HG02610 (cell line): ENCODE results near the gene ACSL1.

Experiments
- ATAC-seq: cut with Tn5 transposase; IDR thresholded peaks from one replicate; pipeline ENCODE4 v1.9.1; 2021; ENCODE audit warnings: mild to moderate bottlenecking, moderate library complexity; ENCODE audit not compliant: unreplicated experiment

The ACSL1 gene, protein sequence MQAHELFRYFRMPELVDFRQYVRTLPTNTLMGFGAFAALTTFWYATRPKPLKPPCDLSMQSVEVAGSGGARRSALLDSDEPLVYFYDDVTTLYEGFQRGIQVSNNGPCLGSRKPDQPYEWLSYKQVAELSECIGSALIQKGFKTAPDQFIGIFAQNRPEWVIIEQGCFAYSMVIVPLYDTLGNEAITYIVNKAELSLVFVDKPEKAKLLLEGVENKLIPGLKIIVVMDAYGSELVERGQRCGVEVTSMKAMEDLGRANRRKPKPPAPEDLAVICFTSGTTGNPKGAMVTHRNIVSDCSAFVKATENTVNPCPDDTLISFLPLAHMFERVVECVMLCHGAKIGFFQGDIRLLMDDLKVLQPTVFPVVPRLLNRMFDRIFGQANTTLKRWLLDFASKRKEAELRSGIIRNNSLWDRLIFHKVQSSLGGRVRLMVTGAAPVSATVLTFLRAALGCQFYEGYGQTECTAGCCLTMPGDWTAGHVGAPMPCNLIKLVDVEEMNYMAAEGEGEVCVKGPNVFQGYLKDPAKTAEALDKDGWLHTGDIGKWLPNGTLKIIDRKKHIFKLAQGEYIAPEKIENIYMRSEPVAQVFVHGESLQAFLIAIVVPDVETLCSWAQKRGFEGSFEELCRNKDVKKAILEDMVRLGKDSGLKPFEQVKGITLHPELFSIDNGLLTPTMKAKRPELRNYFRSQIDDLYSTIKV

DNA sequence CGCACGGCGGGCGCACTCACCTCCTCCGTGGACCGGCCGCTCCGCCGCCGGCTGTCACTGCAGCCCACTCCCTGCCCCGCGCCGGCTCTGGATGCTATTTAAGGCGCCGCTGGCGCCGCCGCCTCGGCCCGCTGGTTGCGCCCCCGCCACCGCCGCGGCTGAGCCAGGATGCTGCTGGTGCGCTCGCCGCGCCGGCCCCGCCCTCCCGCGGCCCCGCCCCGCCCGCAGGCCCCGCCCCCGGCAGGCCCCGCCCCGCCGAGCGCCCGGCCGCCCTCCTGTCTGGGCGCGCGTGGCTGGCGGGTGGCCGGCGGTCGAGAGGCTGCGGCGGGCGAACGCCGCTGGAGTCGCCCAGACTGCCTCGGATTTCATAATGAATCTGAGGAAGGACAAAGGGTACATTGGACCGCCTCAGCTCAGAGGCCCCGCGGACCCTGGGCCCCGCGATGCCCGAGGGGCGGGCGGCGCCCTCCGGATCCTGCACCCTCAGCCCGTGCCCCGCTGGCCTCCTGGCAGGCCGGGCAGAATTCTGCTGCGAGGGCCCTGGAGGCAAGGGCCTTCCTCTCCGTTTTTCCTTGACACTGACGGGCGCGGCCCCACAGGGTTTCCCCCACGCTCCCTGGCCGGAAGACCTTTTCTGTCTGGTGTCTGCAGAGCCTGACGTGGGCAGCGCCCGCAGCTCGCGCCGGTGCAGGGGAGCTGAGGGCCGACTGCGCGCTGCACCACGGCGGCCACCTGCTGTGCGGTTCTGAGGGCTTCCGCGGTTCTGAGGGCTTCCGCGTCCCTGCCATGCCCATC lies at the start of gene ACSL1:
Gene ACSL1, minus strand, starts transcription at position 73 of the 795 bp plus-strand sequence. CDS start 22,454 bp downstream, outside the sequence.
- peak; percentile 69 for ATAC-seq

DNA sequence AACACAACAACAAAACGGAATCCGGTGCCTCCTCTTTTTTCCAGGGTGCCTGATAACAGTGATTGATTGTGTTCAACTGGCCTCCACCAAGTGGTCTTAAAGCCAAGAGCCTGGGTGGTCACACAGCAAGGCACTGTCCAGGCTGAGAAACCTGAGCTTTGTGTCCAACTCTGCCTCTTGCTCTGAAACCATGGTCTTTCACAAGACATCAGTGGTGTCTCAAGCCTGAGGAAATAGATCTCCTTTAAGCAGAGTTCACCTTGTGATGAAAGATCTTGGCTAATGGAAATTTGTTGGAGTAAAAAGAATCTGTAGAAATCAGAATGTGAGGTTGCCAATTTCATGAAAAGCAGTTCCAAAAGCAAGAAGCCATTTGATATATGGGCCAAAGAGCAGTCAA lies 47.3 kb upstream of the ACSL1 start:
- no peak for ATAC-seq

DNA sequence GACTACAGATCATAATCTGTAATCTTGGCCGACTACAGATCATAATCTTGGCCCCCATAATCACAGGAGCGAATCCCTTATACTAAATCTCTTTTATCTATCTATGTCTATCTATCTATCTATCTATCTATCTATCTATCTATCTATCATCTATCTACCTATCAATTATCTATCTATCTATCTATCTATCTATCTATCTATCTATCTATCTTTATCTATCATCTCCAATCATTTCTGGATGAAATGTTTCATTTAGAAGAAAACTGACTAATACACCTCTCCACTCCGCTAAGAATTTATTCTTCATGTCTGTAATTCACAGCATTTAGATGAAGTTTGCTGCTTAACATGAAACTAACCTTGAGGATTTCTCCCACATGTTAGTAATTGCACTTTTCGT lies 45.0 kb upstream of the ACSL1 start:
- ATAC-seq = no peak

DNA sequence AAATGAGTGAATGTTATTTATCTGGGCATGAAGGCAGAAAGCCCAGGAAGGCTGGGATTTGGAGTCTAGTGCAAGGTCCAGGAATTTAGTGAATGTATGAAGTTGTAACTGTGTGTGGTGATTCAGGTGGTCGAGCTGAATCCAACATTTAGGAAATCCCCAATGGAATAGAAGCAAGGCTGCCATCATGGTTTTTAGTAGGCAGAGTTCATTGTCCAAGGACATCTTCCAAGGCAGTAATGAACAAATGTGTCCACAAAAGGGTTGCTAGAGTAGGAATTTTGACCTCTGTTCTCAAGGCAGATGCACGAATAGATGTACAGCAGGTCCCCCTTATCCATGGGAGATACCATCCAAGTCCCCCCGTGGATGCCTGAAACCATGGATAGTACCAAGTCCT lies 42.9 kb upstream of the ACSL1 start:
- no peak for ATAC-seq

DNA sequence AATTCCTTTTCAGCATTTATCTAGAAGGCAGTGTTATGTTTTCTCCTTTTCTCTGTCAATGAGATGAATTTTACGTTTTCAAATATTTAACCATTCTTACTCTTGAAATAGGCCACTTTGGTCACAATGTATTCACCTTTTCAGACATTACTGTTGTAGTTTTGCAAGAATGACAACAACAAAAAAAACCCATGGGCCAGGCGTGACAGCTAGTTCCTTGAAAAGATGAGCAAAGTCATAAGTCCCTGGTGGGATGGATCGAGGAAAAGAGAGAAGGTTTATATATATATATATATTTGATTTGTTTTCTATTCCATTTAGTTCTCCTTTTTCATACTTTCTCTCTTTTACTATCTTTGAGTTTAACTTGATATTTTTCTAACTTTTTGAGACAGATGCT lies 38.1 kb upstream of the ACSL1 start:
- no peak for ATAC-seq

DNA sequence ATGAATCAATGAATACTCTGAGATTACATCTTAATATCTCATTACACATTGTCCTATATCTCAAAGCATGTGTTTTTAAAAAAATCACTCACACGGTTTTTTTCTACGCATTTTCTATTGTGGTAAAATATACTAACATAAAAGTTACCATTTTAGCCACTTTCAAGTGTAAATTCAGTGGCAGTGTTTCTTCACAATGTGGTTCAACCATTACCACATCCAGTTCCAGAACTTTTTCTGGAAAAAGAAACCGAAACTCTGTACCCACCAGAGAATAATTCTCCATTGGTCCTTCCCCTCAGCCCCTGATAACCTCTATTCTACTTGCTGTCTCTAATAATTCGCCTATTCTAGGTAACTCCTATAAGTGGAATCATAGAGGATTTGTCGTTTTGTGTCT lies 35.3 kb upstream of the ACSL1 start:
- ATAC-seq = no peak

DNA sequence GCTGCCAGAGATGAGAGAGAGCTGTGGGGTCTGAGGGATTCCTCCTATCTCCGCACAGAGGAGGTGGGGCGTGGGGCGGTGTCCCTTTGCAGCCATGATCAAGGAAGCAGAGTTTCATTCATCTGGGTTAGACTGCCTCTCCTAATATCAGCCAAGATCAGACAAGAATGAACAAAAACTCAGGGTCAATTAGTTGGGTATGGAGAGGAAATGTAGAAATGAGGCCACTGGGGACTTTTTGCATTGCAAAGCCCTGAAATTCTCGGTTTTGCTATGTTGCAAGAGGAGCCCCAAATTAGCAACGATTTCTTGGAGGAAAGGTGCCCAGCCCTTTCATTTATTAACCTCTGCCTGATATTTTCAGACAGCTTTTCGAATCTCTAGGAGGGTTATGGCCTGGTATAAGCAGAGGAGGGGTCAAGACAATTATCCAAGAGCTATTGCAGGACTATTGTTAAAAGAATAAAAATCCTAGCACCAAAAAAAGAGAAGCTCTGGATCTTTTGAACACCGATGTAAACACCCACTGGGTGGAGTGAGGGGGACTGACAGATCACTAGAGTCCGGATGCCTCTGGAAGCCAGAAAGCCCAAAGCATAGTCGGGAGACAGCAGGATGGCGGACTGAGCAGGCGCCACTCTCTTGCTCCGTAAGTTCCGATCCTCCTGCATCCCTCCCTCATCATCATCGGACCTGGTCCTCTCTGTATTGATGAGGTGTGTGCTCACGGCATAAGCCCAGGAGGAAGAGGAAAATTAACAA lies 34.4 kb upstream of the ACSL1 start:
- ATAC-seq = peak; percentile 66

DNA sequence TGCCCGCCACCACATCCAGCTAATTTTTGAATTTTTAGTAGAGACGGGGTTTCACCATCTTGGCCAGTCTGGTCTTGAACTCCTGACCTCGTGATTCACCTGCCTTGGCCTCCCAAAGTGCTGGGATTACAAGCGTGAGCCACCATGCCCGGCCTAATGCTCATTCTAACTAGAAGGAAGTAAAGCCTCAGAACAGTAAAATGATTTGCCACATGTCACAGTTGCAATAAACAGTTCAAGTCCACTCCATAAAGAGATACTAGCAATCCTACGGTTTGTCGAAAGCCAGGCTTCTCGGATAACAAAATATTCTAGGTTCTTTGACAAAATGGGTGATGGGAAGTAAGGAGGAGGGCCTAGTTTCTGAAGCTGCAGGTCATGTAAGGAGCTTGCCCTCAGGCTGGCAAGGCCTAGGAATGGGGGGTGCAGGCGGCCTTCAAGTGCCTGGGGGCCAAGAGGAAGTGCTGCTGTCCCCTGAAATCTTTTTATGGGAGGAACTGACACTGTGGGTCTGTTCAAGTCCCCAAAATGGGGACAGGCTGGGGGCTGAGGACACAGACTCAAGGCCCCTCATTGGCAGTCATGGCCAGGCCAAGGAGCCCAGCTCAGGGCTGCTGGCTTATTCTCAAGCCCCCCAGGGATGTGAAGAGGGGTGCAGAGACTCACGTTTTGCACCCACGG lies 31.8 kb upstream of the ACSL1 start:
- no peak for ATAC-seq

DNA sequence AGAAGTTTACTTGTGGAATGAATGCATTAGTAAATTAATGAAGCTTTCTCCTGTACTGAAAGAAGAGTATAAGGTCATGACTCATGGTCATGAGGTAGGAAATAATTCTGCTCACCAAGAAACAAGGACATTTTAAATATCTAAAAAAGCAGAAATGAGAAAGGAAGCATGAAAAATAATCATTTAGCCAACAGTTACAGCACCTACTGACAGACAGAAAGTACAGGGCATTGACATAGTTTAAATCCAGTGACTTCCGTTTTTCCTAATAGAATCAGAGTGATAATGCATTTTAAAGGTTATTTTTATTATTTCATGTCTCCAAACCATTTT lies 30.5 kb upstream of the ACSL1 start:
- ATAC-seq = peak; percentile 26

DNA sequence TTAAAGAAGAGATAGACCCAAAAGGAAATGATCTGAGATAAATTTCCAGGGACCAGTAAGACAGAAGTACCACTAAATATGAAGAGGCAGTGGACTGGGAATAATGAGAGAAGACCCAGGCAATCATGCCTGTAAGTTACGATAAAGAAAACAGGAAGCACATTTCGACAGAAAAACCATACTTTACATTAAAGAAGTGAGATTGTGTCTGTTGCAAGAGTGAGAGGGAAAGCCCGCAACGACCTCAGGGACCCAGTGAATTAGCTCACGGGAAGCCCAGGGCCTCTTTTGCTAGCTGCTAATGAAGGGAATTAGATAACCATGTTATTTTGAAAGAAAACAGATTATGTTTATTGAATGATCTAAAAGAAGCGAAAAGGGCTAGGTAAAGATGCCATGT lies 28.9 kb upstream of the ACSL1 start:
- ATAC-seq = peak; percentile 27

DNA sequence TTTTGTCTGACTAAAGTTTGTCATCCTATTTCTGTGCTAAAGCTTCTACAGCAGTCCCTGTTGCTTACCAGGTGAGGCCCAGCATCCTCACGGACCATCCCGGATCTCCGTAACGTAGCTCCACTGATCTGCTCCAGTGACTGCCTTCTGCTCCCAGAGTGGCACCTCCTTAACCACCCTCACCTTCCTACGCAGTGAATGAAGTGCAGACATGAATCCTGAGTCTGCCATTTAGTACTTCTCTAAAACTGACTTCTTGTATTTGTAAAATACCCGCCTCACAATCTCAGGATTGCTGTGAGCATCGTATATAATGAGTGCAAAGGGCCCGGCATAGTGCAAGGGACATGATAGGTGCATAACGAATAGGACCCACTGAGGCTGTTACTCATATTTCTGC lies 27.7 kb upstream of the ACSL1 start:
- ATAC-seq = no peak

DNA sequence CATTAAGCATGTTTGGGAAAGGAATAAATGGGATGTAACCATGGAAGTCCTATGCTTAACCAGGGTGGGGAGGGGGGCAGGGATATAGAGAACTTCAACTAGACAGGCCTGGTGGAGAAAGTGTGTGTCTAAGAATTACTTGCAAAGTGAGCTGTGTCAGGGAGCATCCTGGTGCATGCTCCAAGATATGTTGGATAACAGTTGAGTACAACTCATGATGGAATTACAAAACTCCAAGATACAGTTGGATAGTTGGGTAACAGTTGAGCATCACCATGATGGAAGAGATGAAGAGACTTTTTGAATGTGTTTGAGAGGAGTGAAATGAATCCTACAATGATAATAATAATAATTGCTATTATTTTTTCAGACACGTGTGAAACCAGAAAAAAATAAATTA lies 26.1 kb upstream of the ACSL1 start:
- no peak for ATAC-seq

DNA sequence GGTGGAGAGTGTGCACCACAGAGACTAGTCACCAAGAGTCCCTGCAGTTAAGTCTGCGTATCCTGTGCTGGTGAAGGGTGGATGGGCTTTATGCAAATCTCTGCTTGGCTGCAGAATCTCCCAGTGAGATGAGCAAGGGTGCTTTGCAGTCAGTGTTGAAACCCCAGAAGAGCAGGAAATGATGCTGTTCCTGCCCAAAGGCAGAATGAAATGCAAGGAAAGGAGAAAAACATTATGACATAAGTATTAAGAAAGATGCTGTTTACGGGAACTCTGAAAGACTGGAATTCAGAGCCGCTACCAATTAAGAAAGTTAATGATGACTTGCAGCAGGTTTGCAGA lies 25.4 kb upstream of the ACSL1 start:
- peak; percentile 68 for ATAC-seq

DNA sequence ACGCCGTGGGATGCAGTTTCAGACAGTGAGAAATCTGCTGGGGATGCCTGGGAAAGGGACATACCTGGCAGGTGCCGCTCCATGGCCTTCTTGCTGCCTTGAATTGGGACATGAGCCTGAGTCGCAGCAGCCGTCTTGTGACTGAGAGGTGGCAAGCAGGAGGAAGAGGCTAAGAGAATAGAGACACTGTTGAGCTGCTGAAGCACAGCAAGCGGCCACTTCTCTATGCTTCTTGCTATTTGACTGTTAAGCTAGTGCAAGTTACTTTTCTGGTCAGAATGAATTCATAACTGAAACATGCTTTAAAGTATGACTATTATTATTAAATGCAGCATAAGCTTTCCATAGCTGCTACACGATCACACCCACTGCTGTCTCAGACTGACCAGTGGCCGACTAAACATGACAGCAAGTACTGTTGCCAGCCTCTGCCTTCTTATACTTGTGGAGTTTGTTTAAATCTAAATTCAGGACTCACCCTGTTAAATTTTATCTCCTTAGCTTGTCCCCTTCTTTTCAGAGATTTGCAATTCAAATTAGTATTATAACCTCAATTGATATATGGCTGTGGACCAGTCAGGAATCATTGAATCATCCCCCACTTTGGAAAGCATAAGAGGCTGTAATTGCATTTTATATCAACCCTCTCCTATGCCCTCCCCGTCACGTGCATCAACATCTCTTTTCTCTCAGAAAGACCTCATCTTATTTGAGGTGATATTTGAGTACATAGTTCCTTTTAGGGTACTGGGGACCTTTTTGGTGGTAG lies 24.8 kb upstream of the ACSL1 start:
- peak; percentile 54 for ATAC-seq

DNA sequence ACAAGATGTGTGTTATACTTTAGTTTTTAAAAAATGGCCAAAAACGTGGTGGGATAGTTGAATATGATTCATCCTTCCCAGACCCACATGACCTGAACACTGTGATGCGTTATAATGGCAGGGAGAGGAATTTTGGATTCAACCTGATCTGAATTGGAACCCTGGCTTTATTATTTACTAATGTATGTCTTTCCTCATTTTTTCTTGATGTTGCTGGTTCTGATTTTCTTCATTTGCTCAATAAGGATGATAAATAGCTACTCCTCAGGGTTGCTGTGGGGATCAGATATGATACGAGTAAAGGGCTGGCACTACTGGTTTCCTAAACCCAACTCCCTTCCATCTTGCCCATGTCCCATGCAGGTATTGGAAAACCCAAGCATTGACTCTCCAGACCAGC lies 24.2 kb upstream of the ACSL1 start:
- no peak for ATAC-seq

DNA sequence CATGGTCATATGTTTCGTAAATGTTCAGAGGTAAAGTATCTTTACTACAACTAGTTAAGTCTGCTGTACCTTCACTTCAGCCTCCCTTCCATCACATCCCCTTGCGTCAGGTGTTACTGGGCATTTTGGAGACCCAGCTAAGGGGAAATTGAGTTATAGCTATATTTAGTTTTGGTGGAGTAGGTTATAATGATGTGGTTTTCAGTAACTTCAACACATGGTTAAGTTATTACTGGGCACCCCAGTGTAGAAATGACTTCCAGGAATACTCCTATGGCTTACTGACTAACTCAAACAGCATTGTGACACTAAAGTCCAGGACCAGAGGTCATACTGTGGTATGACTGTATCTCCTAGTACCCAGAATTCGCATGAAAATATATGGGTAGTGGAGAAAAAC lies 23.4 kb upstream of the ACSL1 start:
- ATAC-seq = peak; percentile 43

DNA sequence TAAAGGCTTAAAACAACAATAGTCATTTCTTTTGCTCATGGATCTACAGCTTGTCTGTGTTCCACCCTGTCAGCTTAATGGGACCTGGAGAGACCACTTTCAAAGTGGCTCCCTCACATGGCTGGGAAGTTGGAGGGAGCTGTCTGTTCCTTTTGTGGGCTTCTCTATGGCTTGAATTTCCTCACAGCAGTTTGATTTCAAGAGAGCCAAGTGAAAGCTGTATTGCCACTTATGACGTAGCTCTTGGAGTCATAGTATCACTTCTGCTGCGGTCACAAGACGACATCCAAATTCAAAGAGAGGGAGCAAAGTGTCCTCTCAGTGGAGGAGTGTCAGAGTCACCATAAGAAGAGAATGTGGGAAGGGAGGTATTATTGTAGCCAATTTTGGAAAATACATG lies 22.7 kb upstream of the ACSL1 start:
- ATAC-seq = peak; percentile 26

DNA sequence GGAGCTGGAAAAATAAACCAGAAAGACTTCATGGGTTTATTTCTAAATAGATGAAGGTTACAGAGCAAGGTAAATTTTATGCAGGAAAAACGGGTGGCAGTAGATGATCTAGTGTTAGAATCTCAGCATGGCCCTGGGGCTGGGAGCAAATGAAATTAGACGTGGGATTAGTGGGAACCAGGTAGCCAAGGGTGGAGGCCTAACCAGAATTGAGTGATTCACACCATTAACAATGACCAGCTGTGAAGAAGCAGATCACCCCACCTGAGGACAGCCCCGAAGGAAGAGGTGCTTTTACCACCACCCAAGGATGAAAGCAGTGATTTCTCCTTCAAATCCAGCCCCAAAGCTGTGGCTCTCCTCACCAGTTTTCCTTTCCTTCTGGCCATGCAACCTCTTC lies 20.8 kb upstream of the ACSL1 start:
- no peak for ATAC-seq

DNA sequence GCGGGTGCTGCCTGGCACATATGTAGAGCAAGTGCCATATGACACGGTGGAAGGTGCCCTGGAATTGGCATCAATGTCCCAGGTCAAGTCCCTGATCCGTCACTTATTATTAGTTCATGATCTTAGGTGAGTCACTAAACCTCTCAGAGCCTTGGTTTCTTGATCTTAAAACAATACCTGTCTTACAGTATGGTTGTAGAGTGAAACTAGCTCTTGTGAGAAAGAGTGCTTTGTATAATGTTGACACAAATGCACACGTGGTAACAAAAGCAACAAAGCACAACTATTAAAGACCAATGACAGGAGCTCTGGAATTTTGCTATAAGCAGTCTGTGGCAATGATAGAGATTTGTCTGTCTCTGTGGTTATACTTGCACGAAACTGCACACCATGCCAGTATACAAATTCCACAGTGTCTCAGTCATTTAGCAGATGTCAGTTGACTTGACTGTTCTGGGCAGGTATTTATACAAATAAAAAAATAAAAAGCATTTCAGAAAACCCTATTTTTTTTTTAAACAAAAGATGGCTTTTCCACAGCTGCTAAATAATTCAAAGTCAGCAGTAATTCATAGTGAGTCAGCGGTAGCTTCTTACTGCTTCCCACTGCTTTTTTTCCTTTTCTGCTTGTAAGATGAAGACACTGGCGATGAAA lies 19.7 kb upstream of the ACSL1 start:
- no peak for ATAC-seq
